CD14-positive monocyte (primary cell): ENCODE data around the gene RAPGEF6. TPM values are rescaled to one million over a fixed set of nuclear protein-coding genes. Genes with fewer than 3 reads are reported as not detected.

ENCODE experiments used
- DNase-seq, 3 donors: peaks; one replicate each; pipeline ENCODE4 v3.0.0-alpha.2; 2011 to 2022
- H2AFZ ChIP-seq: 2 replicates; pipeline ENCODE4 v1.6.0; 2012; ENCODE audit warnings: mild to moderate bottlenecking, low read depth, low read length, inconsistent platforms; ENCODE audit not compliant: insufficient read depth, poor library complexity, severe bottlenecking
- H3K27ac ChIP-seq, 2 donors: 1 replicate in 1 of 2; 2 replicates in 1 of 2; pipeline ENCODE4 v1.5.1; 2012 to 2013; ENCODE audit warnings: low read length in 2 of 2, control low read depth in 1 of 2, inconsistent platforms in 1 of 2, low read depth in 1 of 2, mild to moderate bottlenecking in 1 of 2
- H3K27me3 ChIP-seq, 2 donors: one replicate each; pipeline versions ENCODE4 v1.6.0 to v1.6.1; 2011 to 2013; ENCODE audit warnings: low read length in 2 of 2; ENCODE audit not compliant: control insufficient read depth in 2 of 2, insufficient read depth in 2 of 2
- H3K36me3 ChIP-seq, 2 donors: replicated peaks in 1 of 2; 1 replicate in 1 of 2; 2 replicates in 1 of 2; pipeline versions ENCODE4 v1.5.1 to v1.6.1; 2012 to 2013; ENCODE audit warnings: low read length in 2 of 2, control low read depth in 1 of 2, inconsistent platforms in 1 of 2, mild to moderate bottlenecking in 1 of 2; ENCODE audit not compliant: insufficient read depth in 2 of 2, control insufficient read depth in 1 of 2
- H3K4me1 ChIP-seq, 2 donors: 1 replicate in 1 of 2; 2 replicates in 1 of 2; pipeline versions ENCODE4 v1.5.1 to v1.6.1; 2012 to 2013; ENCODE audit warnings: low read length in 2 of 2, control low read depth in 1 of 2, inconsistent platforms in 1 of 2, mild to moderate bottlenecking in 1 of 2, moderate library complexity in 1 of 2; ENCODE audit not compliant: insufficient read depth in 2 of 2, control insufficient read depth in 1 of 2
- H3K4me2 ChIP-seq: replicated peaks from 2 replicates; pipeline ENCODE3; 2012; ENCODE audit warnings: low read length, moderate library complexity, mild to moderate bottlenecking; ENCODE audit not compliant: poor library complexity, severe bottlenecking; ENCODE audit errors: extremely low read depth
- H3K4me3 ChIP-seq, 3 experiments: fragments of 200-600 bp in 1 of 3; sonication (generic) in 1 of 3; replicated peaks in 1 of 3; 1 replicate in 2 of 3; 2 replicates in 1 of 3; pipeline ENCODE4 v1.5.1; 2011 to 2013; ENCODE audit warnings: low read length in 3 of 3, mild to moderate bottlenecking in 3 of 3, control low read depth in 2 of 3, low read depth in 2 of 3, inconsistent platforms in 1 of 3, moderate library complexity in 1 of 3
- H3K79me2 ChIP-seq: 2 replicates; pipeline ENCODE4 v1.6.0; 2012; ENCODE audit warnings: mild to moderate bottlenecking, control low read depth, inconsistent platforms, low read length, moderate library complexity; ENCODE audit not compliant: insufficient read depth
- H3K9ac ChIP-seq: 2 replicates; pipeline ENCODE4 v1.6.0; 2017; ENCODE audit warnings: low read length, mild to moderate bottlenecking; ENCODE audit not compliant: insufficient read depth, poor library complexity, severe bottlenecking
- H3K9me3 ChIP-seq, 2 donors: replicated peaks in 1 of 2; 1 replicate in 1 of 2; 2 replicates in 1 of 2; pipeline versions ENCODE4 v1.5.1 to v1.6.1; 2012 to 2013; ENCODE audit warnings: low read length in 2 of 2, control low read depth in 1 of 2; ENCODE audit not compliant: control insufficient read depth in 1 of 2, insufficient read depth in 1 of 2
- H4K20me1 ChIP-seq: 2 replicates; pipeline ENCODE4 v1.6.0; 2012; ENCODE audit warnings: mild to moderate bottlenecking, low read length, control low read depth, moderate library complexity; ENCODE audit not compliant: insufficient read depth
- H3K27ac Mint-ChIP-seq, 7 donors: one replicate each; pipeline ENCODE4 v1.8.0; 2020; ENCODE audit warnings: mild to moderate bottlenecking in 7 of 7, mixed read lengths in 7 of 7, moderate library complexity in 6 of 7, inconsistent platforms in 2 of 7
- H3K27me3 Mint-ChIP-seq, 3 donors: one replicate each; pipeline ENCODE4 v1.8.0; 2021 to 2022; ENCODE audit warnings: low read depth in 3 of 3, mild to moderate bottlenecking in 3 of 3, mixed read lengths in 3 of 3, moderate library complexity in 3 of 3, inconsistent platforms in 1 of 3
- H3K36me3 Mint-ChIP-seq, 2 donors: one replicate each; pipeline ENCODE4 v1.8.0; 2020; ENCODE audit warnings: mixed read lengths in 2 of 2, inconsistent platforms in 1 of 2, mild to moderate bottlenecking in 1 of 2
- H3K4me1 Mint-ChIP-seq: one replicate; pipeline ENCODE4 v1.8.0; 2020; ENCODE audit warnings: mild to moderate bottlenecking, mixed read lengths
- H3K4me3 Mint-ChIP-seq, 2 donors: one replicate each; pipeline ENCODE4 v1.8.0; 2020; ENCODE audit warnings: mild to moderate bottlenecking in 2 of 2, mixed read lengths in 2 of 2, moderate library complexity in 1 of 2
- H3K9me3 Mint-ChIP-seq, 7 donors: one replicate each; pipeline ENCODE4 v1.8.0; 2020 to 2022; ENCODE audit warnings: mixed read lengths in 7 of 7, mild to moderate bottlenecking in 6 of 7, moderate library complexity in 6 of 7, inconsistent platforms in 2 of 7
- CTCF ChIP-seq: fragments of 200-600 bp; IDR thresholded peaks from one replicate; pipeline ENCODE4 v1.8.0; 2022; ENCODE audit warnings: antibody characterized with exemption, mild to moderate bottlenecking
- WGBS: methylation state at CpG from one replicate; pipeline ENCODE4 v1.1.5; 2013; ENCODE audit warnings: missing lambda C conversion rate; ENCODE audit not compliant: insufficient coverage; 5-methylcytosine and 5-hydroxymethylcytosine counted together
- intact Hi-C, 2 donors: fragments of 100-400 bp; cut with micrococcal nuclease; formaldehyde crosslinking; loops; one replicate each; pipeline versions ENCODE4 v1.15.0 to v1.15.1; 2023
- polyA plus RNA-seq, 3 donors: library from polyadenylated mRNA; depleted of rRNA in 1 of 3; unstranded in 2 of 3; stranded (reverse) in 1 of 3; fragments of 300-500 nt in 2 of 3; fragments of >200 nt in 1 of 3; fragmentation: Illumina TruSeq in 2 of 3; gene quantifications; 1 replicate in 2 of 3; 2 replicates in 1 of 3; pipeline ENCODE4 v1.2.3, GENCODE V29; 2012 to 2021

The RAPGEF6 gene
- polyA plus RNA-seq, 3 donors = 2.9 to 4.8 (median 4.8) TPM

DNA sequence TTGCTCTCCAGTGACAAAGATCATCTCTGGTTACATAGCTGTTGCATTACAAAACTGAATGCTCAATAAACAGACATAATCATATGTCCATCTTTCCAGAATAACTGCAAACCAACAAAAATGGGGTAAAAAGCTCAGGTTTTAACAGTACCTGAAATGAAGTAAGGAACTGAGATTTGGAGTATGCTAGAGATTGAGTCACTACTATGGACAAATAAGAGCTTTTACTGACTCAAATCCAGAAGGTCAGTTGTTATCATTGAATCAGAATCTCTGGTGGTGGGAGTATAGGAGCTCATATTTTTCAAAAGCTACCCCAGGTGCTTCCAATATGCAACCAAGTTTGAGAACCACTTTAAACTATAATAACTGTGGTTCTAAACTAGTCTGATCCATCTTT, 4.1 kb upstream of the RAPGEF6 start:
- H2AFZ ChIP-seq = no peak overlapping the region
- DNase-seq = no peak
- peaks cover 8 to 19% of the 10 kb centered on the region in 2 donors for H3K36me3 ChIP-seq
- no peak overlapping the region for H3K4me2 ChIP-seq
- intact Hi-C loops = loop anchor here in 1 of 2 donors (5.0 kb wide), 1 partner anchor 153 kb away; no protein-coding TSS in a partner anchor
- H4K20me1 ChIP-seq = no peaks in the 10 kb centered on the region
- H3K27ac ChIP-seq = no peak overlapping the region
- H3K27me3 ChIP-seq = no peaks in the 10 kb centered on the region
- Mint-ChIP-seq H3K36me3 (peaks cover 10 to 13% of the 10 kb centered on the region in 2 donors), H3K27ac (no peak overlapping the region), H3K9me3 (no peaks in the 10 kb centered on the region), H3K4me1 (peaks cover 16% of the 10 kb centered on the region), H3K27me3 (peaks cover 0 to 1% (median 0%) of the 10 kb centered on the region in 3 donors), H3K4me3 (no peak overlapping the region)
- H3K79me2 ChIP-seq = peaks cover 5% of the 10 kb centered on the region
- no peak overlapping the region for H3K4me3 ChIP-seq
- H3K9ac ChIP-seq = no peak overlapping the region
- no peaks in the 10 kb centered on the region for H3K9me3 ChIP-seq
- peaks cover 11 to 25% of the 10 kb centered on the region in 2 donors for H3K4me1 ChIP-seq
- no peak for TF ChIP-seq CTCF

DNA sequence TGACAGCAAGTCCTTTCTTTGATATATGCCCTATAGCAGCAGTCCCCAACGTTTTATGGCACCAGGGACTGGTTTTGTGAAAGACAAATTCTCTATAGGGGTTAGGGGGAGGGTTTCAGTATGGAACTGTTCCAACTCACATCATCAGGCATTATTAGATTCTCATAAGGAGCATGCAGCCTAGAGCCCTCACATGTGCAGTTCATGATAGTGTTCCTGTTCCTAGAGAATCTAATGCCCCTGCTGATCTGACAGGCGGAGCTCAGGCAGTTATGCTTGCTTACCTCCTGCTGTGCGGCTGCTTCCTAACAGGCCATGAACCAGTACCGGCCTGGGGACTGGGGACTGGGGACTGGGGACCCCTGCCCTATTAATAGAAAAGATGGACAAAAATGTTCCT, 2.7 kb upstream of the RAPGEF6 start:
- peaks cover 22% of the 10 kb centered on the region for H3K4me1 Mint-ChIP-seq

More for the DNA sequence above, 2.7 kb upstream of the RAPGEF6 start:
- Mint-ChIP-seq H3K9me3 (no peaks in the 10 kb centered on the region), H3K27ac (peak overlapping the region in 1 of 7 donors; percentile 37), H3K27me3 (no peaks in the 10 kb centered on the region), H3K36me3 (peaks cover 6 to 8% of the 10 kb centered on the region in 2 donors), H3K4me3 (no peak overlapping the region)
- Histone ChIP-seq H3K27me3 (no peaks in the 10 kb centered on the region), H3K9ac (no peak overlapping the region), H3K9me3 (no peaks in the 10 kb centered on the region), H3K27ac (no peak overlapping the region), H3K4me3 (no peak overlapping the region), H4K20me1 (no peaks in the 10 kb centered on the region), H3K79me2 (peaks cover 20% of the 10 kb centered on the region), H3K36me3 (peaks cover 0 to 8% of the 10 kb centered on the region in 2 donors), H2AFZ (no peak overlapping the region), H3K4me1 (peaks cover 22 to 39% of the 10 kb centered on the region in 2 donors), H3K4me2 (no peak overlapping the region)
- no peak for DNase-seq
- intact Hi-C loops = loop anchor here in 1 of 2 donors (5.0 kb wide), 1 partner anchor 155 kb away; no protein-coding TSS in a partner anchor
- no peak for TF ChIP-seq CTCF
- no CpG with 5 or more reads among the region's 4 CpGs for whole genome bisulfite sequencing
